Heart left ventricle (tissue), 16 donors: Measurements from ENCODE around the gene STOX1. TPM values are rescaled to one million over a fixed set of nuclear protein-coding genes. Genes with fewer than 3 reads are reported as not detected.
"Not testable (repeated sequence)": the region's sequence is repeated elsewhere in the genome, so short reads cannot be mapped to it uniquely, and the experiment has no call there.

ENCODE experiments used
- ATAC-seq, 4 donors: fragments of 200-7000 bp; cut with Tn5 transposase; one replicate each; pipeline ENCODE4 v1.9.1; 2020 to 2022; ENCODE audit warnings: moderate library complexity in 4 of 4, mild to moderate bottlenecking in 3 of 4, moderate number of reproducible peaks in 1 of 4
- DNase-seq, 5 donors: peaks; one replicate each; pipeline ENCODE4 v3.0.0-alpha.2; 2020
- H3K27ac ChIP-seq, 12 donors: fragments of 200-600 bp; sonication (generic) in 4 of 12; one replicate each; pipeline versions ENCODE4 v1.5.0 to v1.8.0; 2016 to 2022; ENCODE audit warnings: mild to moderate bottlenecking in 2 of 12
- H3K27me3 ChIP-seq, 9 donors: fragments of 200-600 bp; sonication (generic) in 2 of 9; one replicate each; pipeline versions ENCODE4 v1.5.1 to v1.8.0; 2016 to 2022; ENCODE audit warnings: mild to moderate bottlenecking in 3 of 9
- H3K36me3 ChIP-seq, 9 donors: fragments of 200-600 bp; sonication (generic) in 2 of 9; one replicate each; pipeline versions ENCODE4 v1.5.0 to v1.8.0; 2018 to 2022; ENCODE audit warnings: mild to moderate bottlenecking in 2 of 9
- H3K4me1 ChIP-seq, 12 donors: fragments of 200-600 bp; sonication (generic) in 4 of 12; one replicate each; pipeline versions ENCODE4 v1.5.0 to v1.8.0; 2016 to 2022; ENCODE audit warnings: mild to moderate bottlenecking in 3 of 12
- H3K4me3 ChIP-seq, 12 donors: fragments of 200-600 bp; sonication (generic) in 4 of 12; one replicate each; pipeline versions ENCODE4 v1.5.0 to v1.8.0; 2017 to 2022; ENCODE audit warnings: mild to moderate bottlenecking in 9 of 12, moderate library complexity in 4 of 12
- H3K9me3 ChIP-seq, 12 donors: fragments of 200-600 bp; sonication (generic) in 4 of 12; one replicate each; pipeline versions ENCODE4 v1.5.0 to v1.8.0; 2016 to 2022; ENCODE audit warnings: mild to moderate bottlenecking in 1 of 12
- POLR2A ChIP-seq, 2 donors: fragments of 450-650 bp; IDR thresholded peaks; one replicate each; pipeline ENCODE4 v1.6.1; 2017; ENCODE audit warnings: antibody characterized with exemption in 2 of 2, mild to moderate bottlenecking in 2 of 2, moderate library complexity in 2 of 2
- WGBS, 4 donors: extraction: QIAGEN DNeasy Blood & Tissue Kit in 2 of 4; methylation state at CpG; one replicate each; pipeline versions ENCODE4 v1.1.5 to v1.1.7; 2013 to 2018; 5-methylcytosine and 5-hydroxymethylcytosine counted together
- intact Hi-C, 10 donors: fragments of 100-400 bp; cut with DNase I; formaldehyde crosslinking; loops; one replicate each; pipeline versions ENCODE4 v1.11.1 to v1.14.2; 2022
- polyA plus RNA-seq, 2 donors: library from polyadenylated mRNA; stranded (reverse); fragments of 200-250 nt; gene quantifications; one replicate each; pipeline ENCODE4 v1.2.3, GENCODE V29; 2013
- total RNA-seq, 9 donors: library from RNA; depleted of rRNA in 2 of 9; stranded (reverse); fragments of >200 nt in 2 of 9; fragmentation: NEBNext Ultra II Directional in 3 of 9; extraction: Animal tissue kit (Norgen Biotek cat#: 25700) in 3 of 9; gene quantifications; one replicate each; pipeline versions ENCODE4 v1.1.0 to v1.2.4, GENCODE V29; 2016 to 2023
- TF ChIP-seq, protein P1 (sequence below), 12 donors: fragments of 200-600 bp; sonication (generic) in 4 of 12; IDR thresholded peaks; one replicate each; pipeline versions ENCODE4 v1.5.0 to v1.8.0; 2018 to 2022; ENCODE audit warnings: antibody characterized with exemption in 12 of 12, mild to moderate bottlenecking in 5 of 12
- donor health status: ischemic (EF 13 %, LVEDD 7.1; RV severe dilation, severe dysfunction).
- donor health status: healthy with polysubstance abuse.
- donor health status: DM: no; HTN: yes; CAD: no.
- donor health status: DM: no; HTN: no; CAD: no.
- donor health status: ischemic (EF 25% LVEDD 6.9; RV normal size, moderate dysfunction).
- donor health status: ischemic (EF 25% LVEDD 5.7; RV mildly dilated, moderate dysfunction).
- donor health status: healthy.
- donor health status: DM: yes; HTN: yes; CAD: no.
- donor health status: ischemic (EF 35%, LVEDD 5.7; RV mildly dilated, moderate dysfunction).
- donor health status: nonischemic (EF 11% LVEDD 7.7; RV severe dilation, severe dysfunction).
- donor health status: DM: yes; HTN: yes; CAD: no.
- donor health status: PGD.
- donor health status: ischemic (EF 29% LVEDD 5.4; RV normal size, mild dysfunction).
- donor health status: nonischemic (EF 23%, LVEDD 6.1; RV moderate dilation, normal function).

The STOX1 gene
- total and polyA plus RNA-seq, 11 donors = 0.09 to 1.2 (median 0.27) TPM; not detected in 1

DNA sequence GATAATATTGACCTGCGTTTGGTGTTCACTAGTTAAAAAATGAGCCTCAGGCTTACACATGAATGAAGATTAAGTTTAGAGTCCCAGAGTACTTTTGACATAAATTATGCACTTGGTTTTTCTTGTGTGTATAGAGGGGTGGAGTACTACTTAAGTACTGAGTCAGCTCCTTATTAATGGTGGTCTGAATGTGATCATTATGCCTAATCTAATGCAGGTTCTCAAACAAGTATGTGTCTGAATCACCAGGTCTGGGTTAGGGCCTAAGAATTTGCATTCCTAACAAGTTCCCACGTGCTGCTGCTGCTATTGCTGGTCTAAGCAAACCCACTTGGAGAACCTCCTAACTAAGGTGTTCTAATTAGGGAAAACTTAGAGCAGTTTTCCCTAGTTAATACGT, 30.7 kb upstream of the STOX1 start:
- no peaks in the 10 kb centered on the region for H3K27me3 ChIP-seq
- 83 to 94% (median 91%) methylated on average over 3 of the region's 3 CpGs for WGBS, 4 donors
- H3K4me3 ChIP-seq = no peak overlapping the region
- ATAC-seq (no peak), DNase-seq (no peak)
- no peak overlapping the region for H3K27ac ChIP-seq
- intact Hi-C loops = loop anchor here in 5 of 10 donors (5.0 to 10.0 kb wide), 3 partner anchors 98 to 106 kb away; partner anchors contain the start of gene DDX50 (in 1 of the 5)
- no peak for TF ChIP-seq POLR2A (IDR thresholded peaks at IDR 0.05)
- TF ChIP-seq, protein P1, sequence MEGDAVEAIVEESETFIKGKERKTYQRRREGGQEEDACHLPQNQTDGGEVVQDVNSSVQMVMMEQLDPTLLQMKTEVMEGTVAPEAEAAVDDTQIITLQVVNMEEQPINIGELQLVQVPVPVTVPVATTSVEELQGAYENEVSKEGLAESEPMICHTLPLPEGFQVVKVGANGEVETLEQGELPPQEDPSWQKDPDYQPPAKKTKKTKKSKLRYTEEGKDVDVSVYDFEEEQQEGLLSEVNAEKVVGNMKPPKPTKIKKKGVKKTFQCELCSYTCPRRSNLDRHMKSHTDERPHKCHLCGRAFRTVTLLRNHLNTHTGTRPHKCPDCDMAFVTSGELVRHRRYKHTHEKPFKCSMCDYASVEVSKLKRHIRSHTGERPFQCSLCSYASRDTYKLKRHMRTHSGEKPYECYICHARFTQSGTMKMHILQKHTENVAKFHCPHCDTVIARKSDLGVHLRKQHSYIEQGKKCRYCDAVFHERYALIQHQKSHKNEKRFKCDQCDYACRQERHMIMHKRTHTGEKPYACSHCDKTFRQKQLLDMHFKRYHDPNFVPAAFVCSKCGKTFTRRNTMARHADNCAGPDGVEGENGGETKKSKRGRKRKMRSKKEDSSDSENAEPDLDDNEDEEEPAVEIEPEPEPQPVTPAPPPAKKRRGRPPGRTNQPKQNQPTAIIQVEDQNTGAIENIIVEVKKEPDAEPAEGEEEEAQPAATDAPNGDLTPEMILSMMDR (IDR thresholded peaks at IDR 0.05) = no peak
- no peaks in the 10 kb centered on the region for H3K9me3 ChIP-seq
- H3K4me1 ChIP-seq = no peaks in the 10 kb centered on the region
- H3K36me3 ChIP-seq = peaks cover 0 to 63% (median 51%) of the 10 kb centered on the region in 9 donors

DNA sequence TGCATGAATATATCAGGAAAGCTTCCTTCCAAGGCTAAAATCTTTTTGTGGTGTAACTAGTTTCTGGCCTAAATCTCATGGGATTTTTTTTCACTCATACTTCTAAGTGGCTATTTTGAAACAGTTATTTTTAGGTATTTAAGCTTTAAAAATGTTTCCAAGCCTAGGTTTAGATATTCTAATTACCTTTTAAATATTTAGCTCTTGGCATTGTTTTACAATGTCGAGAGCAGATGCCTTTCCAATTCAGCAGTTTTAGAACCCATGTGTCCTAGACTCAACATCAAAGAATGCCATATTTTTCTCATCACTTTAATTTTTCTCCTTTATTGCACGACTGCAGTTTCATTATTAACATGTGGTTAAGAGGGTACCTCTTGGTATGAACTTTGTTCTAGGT, 27.1 kb upstream of the STOX1 start:
- 58 to 83% (median 78%) methylated on average over 2 of the region's 2 CpGs for WGBS, 4 donors
- Histone ChIP-seq H3K4me3 (no peak overlapping the region), H3K4me1 (no peaks in the 10 kb centered on the region), H3K9me3 (no peaks in the 10 kb centered on the region), H3K36me3 (peaks cover 0 to 27% (median 18%) of the 10 kb centered on the region in 9 donors), H3K27me3 (no peaks in the 10 kb centered on the region), H3K27ac (no peak overlapping the region)
- intact Hi-C loops = no loop called here
- ATAC-seq (no peak), DNase-seq (no peak)
- no peak for TF ChIP-seq POLR2A (IDR thresholded peaks at IDR 0.05)
- TF ChIP-seq, protein P1 (IDR thresholded peaks at IDR 0.05) = no peak

DNA sequence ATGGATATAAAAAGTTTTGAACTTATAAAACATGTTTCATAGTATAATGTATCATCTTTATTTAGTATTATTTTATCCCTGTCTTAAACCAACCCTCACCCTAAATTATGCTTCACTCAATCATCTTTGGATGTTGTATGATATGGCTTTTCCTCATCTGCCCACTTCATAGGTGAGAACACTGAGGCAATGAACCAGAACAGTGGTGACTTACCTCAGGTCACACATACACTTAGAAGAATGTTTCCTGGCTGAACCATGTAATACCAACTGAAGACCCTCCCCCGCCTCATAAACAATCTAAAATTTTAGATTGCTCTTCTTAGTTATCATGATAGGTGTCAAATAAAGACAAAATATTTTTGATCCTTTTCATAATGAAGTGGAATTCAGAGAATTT, 22.6 kb upstream of the STOX1 start:
- no peak for TF ChIP-seq POLR2A (IDR thresholded peaks at IDR 0.05)
- TF ChIP-seq, protein P1 (IDR thresholded peaks at IDR 0.05) = no peak

DNA sequence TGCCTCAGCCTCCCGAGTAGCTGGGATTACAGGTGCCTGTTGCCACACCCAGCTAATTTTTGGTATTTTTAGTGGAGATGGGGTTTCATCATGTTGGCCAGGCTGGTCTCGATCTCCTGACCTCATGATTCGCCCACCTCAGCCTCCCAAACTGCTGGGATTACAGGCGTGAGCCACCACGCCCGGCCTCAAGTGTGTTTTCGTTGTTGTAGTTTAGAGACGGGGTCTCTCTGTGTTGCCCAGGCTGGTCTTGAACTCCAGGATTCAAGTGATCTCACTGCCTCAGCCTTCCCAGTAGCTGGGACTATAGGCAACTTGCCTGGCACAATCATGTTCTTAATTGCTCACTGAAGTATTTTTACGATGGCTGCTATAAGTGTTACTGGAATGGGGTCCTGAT, 16.5 kb upstream of the STOX1 start:
- H3K27me3 ChIP-seq, intact Hi-C loops, ATAC-seq, DNase-seq, H3K36me3 ChIP-seq, H3K9me3 ChIP-seq, H3K27ac ChIP-seq, H3K4me3 ChIP-seq, H3K4me1 ChIP-seq: not testable (repeated sequence)
- 92 to 95% (median 94%) methylated on average over 9 of the region's 9 CpGs for WGBS, 4 donors

More for the DNA sequence above, 22.6 kb upstream of the STOX1 start:
- WGBS, 4 donors = 97 to 100% (median 99%) methylated on average over 1 of the region's 1 CpG
- DNase-seq = no peak
- no peaks in the 10 kb centered on the region for H3K36me3 ChIP-seq
- no peak overlapping the region for H3K4me3 ChIP-seq
- intact Hi-C loops = no loop called here
- no peaks in the 10 kb centered on the region for H3K9me3 ChIP-seq
- no peak overlapping the region for H3K27ac ChIP-seq
- no peaks in the 10 kb centered on the region for H3K27me3 ChIP-seq
- ATAC-seq = no peak
- no peaks in the 10 kb centered on the region for H3K4me1 ChIP-seq

DNA sequence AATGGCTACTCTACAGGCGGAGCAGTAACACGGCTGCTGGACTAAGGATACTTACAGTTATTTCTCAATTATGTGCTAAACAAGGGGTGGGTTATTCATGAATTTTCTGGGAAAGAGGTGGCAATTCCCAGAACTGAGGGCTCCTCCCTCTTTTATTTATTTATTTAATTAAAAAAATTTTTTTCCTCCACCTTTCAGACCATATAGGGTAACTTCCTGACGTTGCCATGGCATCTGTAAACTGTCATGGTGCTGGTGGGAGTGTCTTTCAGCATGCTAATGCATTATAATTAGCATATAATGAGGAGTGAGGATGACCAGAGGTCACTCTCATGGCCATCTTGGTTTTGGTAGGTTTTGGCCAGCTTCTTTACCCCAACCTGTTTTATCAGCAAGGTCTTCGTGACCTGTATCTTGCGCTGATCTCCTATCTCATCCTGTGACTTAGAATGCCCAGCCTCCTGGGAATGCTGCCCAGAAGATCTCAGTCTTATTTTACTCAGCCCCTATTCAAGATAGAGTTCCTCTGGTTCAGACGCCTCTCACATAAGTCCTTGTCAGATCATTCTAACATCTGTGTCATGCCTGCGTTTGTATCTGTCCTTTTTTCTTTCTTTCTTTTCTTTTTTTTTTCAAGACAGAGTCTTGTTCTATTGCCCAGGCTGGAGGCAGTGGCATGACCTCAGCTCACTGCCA, 15.9 kb upstream of the STOX1 start:
- ATAC-seq = no peak
- WGBS, 4 donors = 75 to 86% (median 78%) methylated on average over 7 of the region's 7 CpGs
- intact Hi-C loops = no loop called here
- TF ChIP-seq, protein P1 (IDR thresholded peaks at IDR 0.05) = no peak
- TF ChIP-seq POLR2A (IDR thresholded peaks at IDR 0.05) = no peak
- Histone ChIP-seq H3K36me3 (no peaks in the 10 kb centered on the region), H3K27me3 (no peaks in the 10 kb centered on the region), H3K9me3 (no peaks in the 10 kb centered on the region), H3K4me3 (no peak overlapping the region), H3K4me1 (peaks cover 0 to 8% (median 0%) of the 10 kb centered on the region in 12 donors), H3K27ac (no peak overlapping the region)
- no peak for DNase-seq
